K562 (cell line): ENCODE data around the gene BCAS3. TPM values are rescaled to one million over a fixed set of nuclear protein-coding genes. Genes with fewer than 3 reads are reported as not detected.

Source experiments
- ATAC-seq: fragments of 200-7000 bp; cut with Tn5 transposase; 3 replicates; pipeline ENCODE4 v1.9.1; 2020; ENCODE audit warnings: moderate library complexity
- BruUV-seq: library from RNA; stranded (reverse); fragments of 400-500 nt; replicated peaks from 2 replicates; lab custom pipeline; 2021; lab: Mats Ljungman, UMichigan
- CTCF ChIA-PET: fragments of 300-600 bp; formaldehyde crosslinking; extraction: SDS; loops from one replicate; lab custom pipeline; 2021; ENCODE audit warnings: low intra/inter-chr PET ratio; lab: Yijun Ruan, JAX
- POLR2A ChIA-PET: fragments of 300-600, 350-650 bp; sonication (Branson Sonifier 250); formaldehyde crosslinking; extraction: SDS; loops from one replicate; lab custom pipeline; 2021; ENCODE audit warnings: antibody characterized with exemption, inconsistent platforms; lab: Yijun Ruan, JAX
- DNase-seq, 4 experiments: peaks; one replicate each; pipeline versions ENCODE4 v3.0.0 to v3.0.0-alpha.2; 2011 to 2018; ENCODE audit warnings: low spot score in 3 of 4, mixed read lengths in 3 of 4; ENCODE audit errors: extremely low read depth in 1 of 4
- FAIRE-seq: peaks from 2 replicates; lab custom pipeline; 2011; peaks lifted over from hg19 to GRCh38; lab: Jason Lieb, UNC
- H2AFZ ChIP-seq: 2 replicates; pipeline ENCODE4 v1.6.0; 2011; ENCODE audit warnings: low read depth, low read length, control low read depth, inconsistent platforms
- H3K27ac ChIP-seq: fragments of 200-600 bp; 3 replicates; pipeline ENCODE4 v1.8.0; 2011; ENCODE audit warnings: low read depth, mild to moderate bottlenecking, control low read depth, inconsistent platforms, low read length, moderate library complexity, mixed read lengths; ENCODE audit errors: extremely low read depth
- H3K27me3 ChIP-seq, 2 experiments: fragments of 300-600 bp in 1 of 2; 2 replicates in 1 of 2; 3 replicates in 1 of 2; pipeline versions ENCODE4 v1.6.0 to v1.8.0; 2011; ENCODE audit warnings: inconsistent platforms in 2 of 2, low read length in 2 of 2, mild to moderate bottlenecking in 1 of 2, mixed read lengths in 1 of 2, moderate library complexity in 1 of 2; ENCODE audit not compliant: control insufficient read depth in 2 of 2, insufficient read depth in 2 of 2
- H3K36me3 ChIP-seq: fragments of 300-600 bp; 3 replicates; pipeline ENCODE4 v1.8.0; 2011; ENCODE audit warnings: mild to moderate bottlenecking, low read length, inconsistent platforms; ENCODE audit not compliant: control insufficient read depth, insufficient read depth
- H3K4me1 ChIP-seq, 2 experiments: fragments of 200-600 bp in 1 of 2; replicated peaks in 1 of 2; 2 replicates in 1 of 2; 3 replicates in 1 of 2; pipeline versions ENCODE4 v1.5.1 to v1.8.0; 2011; ENCODE audit warnings: inconsistent platforms in 2 of 2, low read length in 2 of 2, mild to moderate bottlenecking in 1 of 2, mixed read lengths in 1 of 2, moderate library complexity in 1 of 2; ENCODE audit not compliant: control insufficient read depth in 2 of 2, insufficient read depth in 2 of 2
- H3K4me2 ChIP-seq: 2 replicates; pipeline ENCODE4 v1.6.1; 2011; ENCODE audit warnings: low read length, control low read depth, inconsistent platforms, mixed read lengths; ENCODE audit not compliant: insufficient read depth
- H3K4me3 ChIP-seq: fragments of 200-600 bp; sonication (generic), shearing (Covaris generic); 2 replicates; pipeline ENCODE4 v1.5.1; 2016; ENCODE audit warnings: control low read depth, inconsistent platforms
- H3K79me2 ChIP-seq: fragments of 200-600 bp; 3 replicates; pipeline ENCODE4 v1.8.0; 2011; ENCODE audit warnings: low read length, inconsistent platforms; ENCODE audit not compliant: control insufficient read depth, insufficient read depth
- H3K9ac ChIP-seq, 2 experiments: 2 replicates each; pipeline versions ENCODE4 v1.6.0 to v1.6.1; 2011; ENCODE audit warnings: low read depth in 2 of 2, low read length in 2 of 2, control low read depth in 1 of 2, inconsistent platforms in 1 of 2, mild to moderate bottlenecking in 1 of 2, mixed read lengths in 1 of 2; ENCODE audit not compliant: insufficient read depth in 1 of 2
- H3K9me1 ChIP-seq: one replicate; pipeline ENCODE4 v1.6.0; 2011; ENCODE audit warnings: inconsistent platforms, mild to moderate bottlenecking, low read length, moderate library complexity; ENCODE audit not compliant: control insufficient read depth, insufficient read depth
- H3K9me3 ChIP-seq: replicated peaks from 2 replicates; pipeline ENCODE4 v1.5.1; 2011; ENCODE audit warnings: low read depth, low read length, inconsistent platforms; ENCODE audit not compliant: control insufficient read depth, insufficient read depth
- H4K20me1 ChIP-seq: replicated peaks from 2 replicates; pipeline ENCODE4 v1.6.1; 2011; ENCODE audit warnings: low read length, inconsistent platforms, mixed read lengths; ENCODE audit not compliant: control insufficient read depth, insufficient read depth
- ARNT ChIP-seq, 2 experiments: fragments of 450-650 bp; IDR thresholded peaks; 2 replicates each; pipeline ENCODE4 v1.6.1; 2016; ENCODE audit warnings: mild to moderate bottlenecking in 1 of 2
- CBX2 ChIP-seq: fragments of 200-600 bp; sonication (generic); IDR thresholded peaks from one replicate; pipeline ENCODE4 v1.6.1; 2012; ENCODE audit warnings: mild to moderate bottlenecking, low read length, inconsistent platforms; ENCODE audit not compliant: insufficient read depth, poor library complexity, severe bottlenecking
- CCNT2 ChIP-seq: IDR thresholded peaks from 2 replicates; pipeline ENCODE4 v1.6.1; 2011; ENCODE audit warnings: borderline replicate concordance, low read depth, mild to moderate bottlenecking, moderate library complexity, mixed read lengths, low read length; ENCODE audit not compliant: insufficient read length; ENCODE audit errors: extremely low read depth
- E2F3 ChIP-seq: fragments of 250-450 bp; sonication (Bioruptor Pico); IDR thresholded peaks from 2 replicates; pipeline ENCODE4 v1.4.0; 2020; ENCODE audit warnings: mild to moderate bottlenecking
- ESRRB ChIP-seq: fragments of 250-450 bp; sonication (Bioruptor Pico); IDR thresholded peaks from 2 replicates; pipeline ENCODE4 v1.5.0; 2020; ENCODE audit warnings: mild to moderate bottlenecking, moderate library complexity, borderline replicate concordance
- HEY1 ChIP-seq: fragments of 250-450 bp; sonication (Bioruptor Pico); IDR thresholded peaks from 2 replicates; pipeline ENCODE4 v1.5.0; 2020; ENCODE audit warnings: mild to moderate bottlenecking, moderate library complexity, borderline replicate concordance
- HMGN3 ChIP-seq: IDR thresholded peaks from 2 replicates; pipeline ENCODE4 v1.6.1; 2011; ENCODE audit warnings: borderline replicate concordance, low read depth, mild to moderate bottlenecking, mixed read lengths, low read length; ENCODE audit not compliant: insufficient read length; ENCODE audit errors: extremely low read depth
- ID3 ChIP-seq, 2 experiments: fragments of 250-450 bp in 1 of 2; fragments of 450-650 bp in 1 of 2; sonication (Bioruptor Pico) in 1 of 2; IDR thresholded peaks; 2 replicates each; pipeline versions ENCODE4 v1.6.1 to v1.8.0; 2016 to 2021; ENCODE audit warnings: mild to moderate bottlenecking in 2 of 2, moderate library complexity in 2 of 2, missing compliant biosample characterization in 1 of 2, missing genetic modification characterization in 1 of 2
- MCM3 ChIP-seq: fragments of 450-650 bp; IDR thresholded peaks from 2 replicates; pipeline ENCODE4 v1.6.1; 2016
- NBN ChIP-seq: fragments of 450-650 bp; IDR thresholded peaks from 2 replicates; pipeline ENCODE4 v1.6.1; 2016; ENCODE audit warnings: low read depth, mild to moderate bottlenecking
- NKRF ChIP-seq: fragments of 450-650 bp; IDR thresholded peaks from 2 replicates; pipeline ENCODE4 v1.6.1; 2016; ENCODE audit warnings: borderline replicate concordance
- SMARCA5 ChIP-seq: fragments of 450-650 bp; IDR thresholded peaks from 2 replicates; pipeline ENCODE4 v1.6.1; 2016
- WHSC1 ChIP-seq: IDR thresholded peaks from one replicate; pipeline ENCODE4 v1.6.1; 2012; ENCODE audit warnings: low read length, control low read depth, inconsistent platforms
- ZC3H8 ChIP-seq: fragments of 450-650 bp; IDR thresholded peaks from 2 replicates; pipeline ENCODE4 v1.6.1; 2017
- ZEB2 ChIP-seq: fragments of 450-650 bp; IDR thresholded peaks from 2 replicates; pipeline ENCODE4 v1.6.1; 2016
- WGBS: fragments of 100-300 bp; shearing (Covaris generic); methylation state at CpG from one replicate; pipeline ENCODE4 v1.1.6; 2016; ENCODE audit warnings: low coverage, mixed read lengths; ENCODE audit not compliant: insufficient coverage; ENCODE audit errors: missing lambda C conversion rate; 5-methylcytosine and 5-hydroxymethylcytosine counted together
- in situ Hi-C: fragments of 300-500 bp; cut with MboI; formaldehyde crosslinking; loops from 4 replicates; pipeline ENCODE4 v1.15.0; 2018; ENCODE audit warnings: inconsistent platforms, mixed read lengths
- intact Hi-C: fragments of 100-400 bp; cut with micrococcal nuclease; formaldehyde crosslinking; loops from 2 replicates; pipeline ENCODE4 v1.14.2; 2022
- polyA plus RNA-seq, 8 experiments: library from polyadenylated mRNA; depleted of rRNA in 4 of 8; stranded (reverse) in 5 of 8; unstranded in 3 of 8; fragments of >200 nt; fragmentation: Nextera tagmentation in 2 of 8; fragmentation: Illumina TruSeq in 1 of 8; extraction: Ambion mirVana in 2 of 8; extraction: Trizol in 1 of 8; gene quantifications; 2 replicates each; pipeline versions ENCODE4 v1.2.1 to v1.2.3, GENCODE V29; 2011 to 2014; ENCODE audit warnings: inconsistent platforms in 1 of 8, missing spikeins in 1 of 8
- total RNA-seq, 7 experiments: library from RNA; depleted of rRNA in 6 of 7; stranded (reverse); fragments of >200 nt in 6 of 7; fragmentation: Illumina TruSeq in 2 of 7; extraction: Trizol in 2 of 7; gene quantifications; 2 replicates each; pipeline versions ENCODE4 v1.2.1 to v1.2.3, GENCODE V29; 2011 to 2021; ENCODE audit warnings: low replicate concordance in 1 of 7

BCAS3 gene
- total and polyA plus RNA-seq, 9 of the 15 experiments (the other 6 are each of a cell fraction or from before 2014, with no cell fraction given) = 1.9 to 5.5 (median 3.5) TPM

GRCh38 chr17:60678118-60678444 is 430 bp downstream of the BCAS3 start:
- TF ChIP-seq ZC3H8 (no peak), NBN (0 out of 2 replicates have a peak, but pooled peaks have one; percentile 10), ZEB2 (0 out of 2 replicates have a peak, but pooled peaks have one; percentile 12), ID3 (CRISPR knock-in tag; IDR thresholded peaks at IDR 0.05) (no peak), ID3 (tag; IDR thresholded peaks at IDR 0.05) (0 out of 2 replicates have a peak, but pooled peaks have one; percentile 22), ARNT (IDR thresholded peaks at IDR 0.05) (no peak), SMARCA5 (0 out of 2 replicates have a peak, but pooled peaks have one; percentile 56), CBX2 (no peak), MCM3 (no peak), HEY1 (CRISPR knock-in tag) (no peak), ESRRB (CRISPR knock-in tag) (no peak), E2F3 (CRISPR knock-in tag) (no peak), HMGN3 (no peak), WHSC1 (no peak), CCNT2 (no peak), NKRF (peak; percentile 12; the same call in 1 of the 2 replicates)
- H3K27ac ChIP-seq = peak overlapping the region; percentile 24; the same call in 1 of the 3 replicates
- ChIA-PET CTCF (no interaction called here), POLR2A (interaction anchor here (0.8 to 1.2 kb wide), 5 partner anchors 10 to 291 kb away, joined by 3 to 6 read pairs (median 5); no protein-coding TSS in a partner anchor)
- intact Hi-C loops = no loop called here
- no peaks in the 10 kb centered on the region for H3K27me3 ChIP-seq
- no peak for FAIRE-seq
- BruUV-seq = no TSS peak
- no peaks in the 10 kb centered on the region for H3K79me2 ChIP-seq
- WGBS = 2% methylated on average over 6 of the region's 6 CpGs
- in situ Hi-C loops = no loop called here
- peak overlapping the region; percentile 64 for H3K4me3 ChIP-seq
- no peaks in the 10 kb centered on the region for H3K36me3 ChIP-seq
- H4K20me1 ChIP-seq = no peaks in the 10 kb centered on the region
- peak; percentile 2 for ATAC-seq
- peak in 2 of 4 experiments; percentile 9 to 11 for DNase-seq
- H3K9me1 ChIP-seq = no peaks in the 10 kb centered on the region
- H3K4me1 ChIP-seq = peaks cover 5 to 8% of the 10 kb centered on the region in 2 experiments; a peak in 2 of 5 replicates
- H2AFZ ChIP-seq = peak overlapping the region; percentile 99
- no peaks in the 10 kb centered on the region for H3K9me3 ChIP-seq
- H3K9ac ChIP-seq = peak overlapping the region; percentile 58 to 96
- H3K4me2 ChIP-seq = peak overlapping the region; percentile 85
